CD4-positive, alpha-beta T cell treated with Interleukin-17A for 1 hour (primary cell): ENCODE data around the gene UBE2J2.

Source experiments
- DNase-seq: peaks from one replicate; pipeline ENCODE4 v3.0.0-alpha.2; 2020

UBE2J2 gene

DNA sequence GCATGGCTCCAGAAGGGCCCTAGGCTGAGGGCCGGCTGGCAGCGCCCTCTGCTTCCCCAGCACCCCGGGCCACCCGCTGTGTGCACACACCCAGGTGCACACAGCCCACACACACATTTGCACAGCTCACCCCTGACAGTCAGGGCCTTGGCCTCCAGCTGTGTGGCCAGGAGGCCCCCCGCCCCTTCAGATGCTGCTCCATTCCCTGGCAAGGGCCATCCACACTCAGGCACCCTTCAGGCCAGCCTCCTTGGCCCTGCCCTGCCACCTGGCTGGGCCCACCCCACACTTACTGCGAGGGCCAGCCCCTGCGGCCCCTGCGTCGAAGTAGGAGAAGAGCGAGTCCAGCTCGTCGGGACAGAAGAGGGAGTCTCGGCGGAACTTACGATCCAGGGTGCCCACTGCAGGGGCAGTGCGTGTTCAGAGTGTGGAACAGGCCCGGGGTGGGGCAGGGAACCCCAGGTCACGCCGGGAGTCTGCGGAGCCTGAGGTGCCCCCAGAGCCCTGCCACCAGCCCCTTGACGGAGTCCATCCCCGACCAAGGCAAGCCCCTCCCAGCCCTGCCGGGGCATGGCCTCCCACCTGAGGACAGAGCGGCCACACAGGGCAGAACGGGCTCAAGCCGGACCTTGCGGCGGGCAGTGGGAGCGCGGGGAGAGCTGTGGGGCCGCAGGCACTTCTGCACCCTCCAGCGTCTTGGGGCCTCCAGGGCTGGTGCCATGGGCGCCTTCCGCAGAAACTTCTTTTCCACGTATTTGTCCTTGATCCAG, 21.7 kb upstream of the UBE2J2 start:
- DNase-seq, result no peak

DNA sequence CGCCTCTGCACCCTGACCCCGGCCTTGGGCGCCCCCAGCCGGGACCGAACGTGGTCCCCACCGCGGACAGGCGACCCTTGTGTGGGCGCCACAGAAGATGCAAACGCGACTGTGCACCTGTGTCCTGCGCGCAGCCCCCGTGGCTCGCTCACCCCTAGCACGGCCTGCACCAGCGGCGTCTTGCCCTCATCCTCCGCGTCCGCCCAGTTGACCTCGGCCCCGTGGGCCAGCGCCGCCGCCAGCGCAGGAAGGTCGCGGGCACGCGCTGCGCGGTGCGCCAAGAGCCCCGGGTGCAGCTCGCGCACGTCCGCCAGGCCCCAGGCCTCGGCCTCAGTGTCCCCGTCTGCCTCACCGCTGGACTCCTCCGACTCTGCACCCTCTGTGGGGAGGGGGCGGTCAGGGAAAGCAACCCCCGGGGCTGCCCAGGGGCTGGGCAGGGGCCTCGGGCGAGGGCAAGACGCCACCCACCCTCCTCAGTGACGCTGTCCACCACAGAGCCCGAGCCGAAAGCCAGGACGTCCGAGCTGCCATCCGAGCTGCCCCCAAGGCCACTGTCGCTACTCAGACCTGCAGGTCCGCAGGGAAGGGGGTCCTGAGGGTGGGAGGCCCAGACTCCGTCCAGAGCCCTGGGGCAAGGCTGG, 20.7 kb upstream of the UBE2J2 start:
- DNase-seq, result no peak

DNA sequence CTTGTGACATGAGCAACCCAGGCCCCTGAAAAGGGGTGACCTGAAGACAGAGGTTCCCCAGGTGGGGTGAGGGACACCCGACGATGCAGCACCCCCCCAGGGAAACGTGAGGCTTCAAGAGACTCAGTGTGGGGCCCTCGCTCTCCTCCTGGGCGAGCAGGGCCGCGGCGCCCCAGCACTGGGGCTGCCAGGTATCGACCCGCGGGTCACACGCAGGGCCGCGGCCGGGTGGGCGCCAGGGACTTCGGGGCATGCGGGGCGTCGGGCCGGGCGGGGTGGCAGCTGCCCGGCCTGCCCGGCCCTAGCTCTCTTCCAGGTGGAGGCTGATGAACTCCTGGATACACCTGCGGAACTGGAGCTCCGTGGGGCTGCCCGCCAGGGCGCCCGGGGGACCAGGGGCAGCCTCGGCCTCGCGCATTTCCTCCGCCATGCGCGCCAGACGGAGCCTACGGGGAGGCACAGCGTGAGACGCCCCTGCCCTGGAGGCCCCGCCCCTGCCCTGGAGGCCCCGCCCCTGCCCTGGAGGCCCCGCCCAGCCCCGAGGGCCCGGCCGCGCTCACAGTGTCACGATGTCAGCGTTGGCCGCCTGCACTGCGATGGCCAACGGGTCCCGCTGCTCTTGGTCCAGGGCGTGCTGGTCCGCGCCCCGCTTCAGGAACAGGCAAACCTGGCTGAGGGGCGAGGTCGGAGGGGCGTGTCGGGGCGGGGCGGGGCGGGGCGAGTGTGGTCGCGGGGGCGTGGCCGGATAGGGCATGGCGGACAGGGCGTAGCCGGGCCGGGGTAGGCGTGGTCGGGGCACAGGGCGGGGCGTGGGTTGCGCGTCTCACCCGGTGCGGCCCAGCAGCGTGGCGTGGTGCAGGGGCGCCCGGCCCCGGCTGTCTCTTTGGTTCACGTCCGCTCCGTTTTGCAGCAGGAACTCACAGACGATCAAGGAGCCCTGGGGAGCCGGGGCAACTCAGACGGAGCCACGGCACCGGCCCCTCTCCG, 19.9 kb upstream of the UBE2J2 start:
- DNase-seq, result no peak

DNA sequence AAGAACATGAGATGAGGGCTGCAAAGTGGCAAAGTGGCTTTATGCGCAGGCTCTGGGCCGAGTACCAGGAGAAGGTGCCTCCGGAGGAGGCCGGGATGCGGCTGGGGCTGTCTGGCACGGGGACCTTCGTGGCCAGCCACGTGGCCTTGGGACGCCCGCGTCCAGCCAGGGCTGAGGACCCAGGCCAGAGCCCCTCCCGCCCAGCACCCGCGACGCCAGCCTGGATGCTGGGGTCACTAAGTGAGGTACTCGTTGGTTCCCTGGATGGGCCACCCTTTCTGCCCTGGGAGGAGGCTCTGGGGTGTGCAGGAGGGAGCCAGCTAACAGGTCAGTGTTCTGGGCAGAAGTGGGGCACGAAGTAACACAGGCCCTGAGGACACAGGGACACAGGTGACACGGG, 19.2 kb upstream of the UBE2J2 start:
- no peak for DNase-seq

DNA sequence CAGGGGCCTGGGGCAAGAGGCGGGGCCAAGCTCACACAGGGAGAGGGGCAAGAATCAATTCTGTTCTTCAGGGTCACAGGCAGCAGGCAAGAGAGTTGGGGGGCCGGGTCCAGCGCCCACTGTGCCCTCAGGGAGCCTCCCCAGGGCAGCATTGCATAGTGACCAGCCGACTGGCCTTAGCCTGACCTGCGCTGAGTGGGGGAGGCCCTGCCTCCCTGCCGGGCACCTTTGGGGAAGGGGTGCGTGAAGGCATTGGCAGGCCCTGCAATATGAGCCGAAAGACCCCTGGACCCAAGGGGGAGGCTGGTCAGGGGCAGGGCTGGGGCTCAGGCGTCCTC, 18.8 kb upstream of the UBE2J2 start:
- no peak for DNase-seq

DNA sequence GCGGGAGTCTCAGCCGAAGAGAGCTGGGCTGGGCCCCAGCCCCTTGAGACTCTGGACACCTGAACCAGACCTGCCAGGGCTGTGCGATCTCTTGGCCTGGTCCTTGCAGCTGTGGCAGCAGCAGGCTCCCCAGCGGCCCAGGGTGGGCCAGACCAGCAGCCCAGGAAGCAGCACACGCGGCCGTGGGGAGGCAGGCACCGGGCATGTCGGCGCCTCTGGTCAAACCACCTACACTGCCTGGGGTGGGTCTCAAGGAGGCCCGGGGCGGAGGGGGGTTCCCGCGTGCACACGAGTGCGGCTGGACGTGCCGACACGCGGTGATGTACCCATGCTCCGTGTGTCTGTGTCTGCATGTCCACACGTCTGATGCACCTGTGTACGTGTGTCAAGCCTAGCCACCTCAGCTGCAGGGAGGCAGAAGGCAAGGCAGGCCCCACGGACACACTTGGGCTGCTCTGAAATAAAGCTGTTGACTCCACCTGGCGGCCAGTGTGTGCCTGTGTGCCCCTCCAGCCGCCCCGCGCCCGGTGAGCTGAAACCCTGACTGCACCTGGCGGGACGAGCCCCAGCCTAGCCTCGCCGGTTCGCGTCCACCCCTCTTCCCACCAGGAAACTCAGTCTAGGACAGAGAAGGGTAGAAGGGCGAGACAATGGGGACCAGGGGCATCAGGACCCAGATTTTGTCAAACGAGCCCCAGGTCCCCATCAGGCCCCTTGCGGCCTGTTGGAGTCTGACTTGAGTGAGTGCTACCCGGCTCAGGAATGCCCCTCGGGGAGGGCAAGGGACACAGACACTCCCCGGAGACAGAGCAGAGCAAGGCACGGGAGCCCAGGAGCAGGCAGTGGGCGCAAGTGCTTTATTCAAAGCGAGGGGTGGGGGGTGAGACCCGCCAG, 18.1 kb upstream of the UBE2J2 start:
- DNase-seq, result peak; percentile 76

DNA sequence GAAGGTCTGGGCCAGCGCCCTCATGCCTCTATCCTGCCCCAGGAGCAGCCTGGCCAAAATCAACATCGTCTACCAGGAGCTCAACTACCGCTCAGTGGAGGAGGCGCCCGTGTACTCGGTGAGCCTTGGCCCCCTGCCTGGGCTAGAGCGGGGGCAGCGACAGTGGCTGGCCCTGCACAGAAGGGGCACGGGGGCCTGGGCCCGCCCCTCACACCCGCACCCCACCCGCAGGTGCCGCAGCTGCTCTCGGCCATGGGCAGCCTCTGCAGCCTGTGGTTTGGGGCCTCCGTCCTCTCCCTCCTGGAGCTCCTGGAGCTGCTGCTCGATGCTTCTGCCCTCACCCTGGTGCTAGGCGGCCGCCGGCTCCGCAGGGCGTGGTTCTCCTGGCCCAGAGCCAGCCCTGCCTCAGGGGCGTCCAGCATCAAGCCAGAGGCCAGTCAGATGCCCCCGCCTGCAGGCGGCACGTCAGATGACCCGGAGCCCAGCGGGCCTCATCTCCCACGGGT, 17.4 kb upstream of the UBE2J2 start:
- no peak for DNase-seq

DNA sequence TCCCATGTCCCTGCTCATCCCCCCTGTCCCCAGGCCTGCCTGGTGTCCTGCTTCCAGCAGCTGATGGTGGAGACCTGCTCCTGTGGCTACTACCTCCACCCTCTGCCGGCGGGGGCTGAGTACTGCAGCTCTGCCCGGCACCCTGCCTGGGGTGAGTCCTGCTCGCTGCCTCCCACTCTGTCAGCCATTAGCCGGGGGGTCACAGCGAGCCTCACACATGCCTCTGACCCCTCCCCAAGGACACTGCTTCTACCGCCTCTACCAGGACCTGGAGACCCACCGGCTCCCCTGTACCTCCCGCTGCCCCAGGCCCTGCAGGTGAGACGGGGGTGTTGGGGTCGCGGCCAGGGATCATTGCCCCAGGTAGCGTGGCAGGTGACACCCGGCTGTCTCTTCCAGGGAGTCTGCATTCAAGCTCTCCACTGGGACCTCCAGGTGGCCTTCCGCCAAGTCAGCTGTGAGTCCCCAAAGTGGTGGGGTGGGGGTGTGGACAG, 16.6 kb upstream of the UBE2J2 start:
- peak; percentile 77 for DNase-seq

DNA sequence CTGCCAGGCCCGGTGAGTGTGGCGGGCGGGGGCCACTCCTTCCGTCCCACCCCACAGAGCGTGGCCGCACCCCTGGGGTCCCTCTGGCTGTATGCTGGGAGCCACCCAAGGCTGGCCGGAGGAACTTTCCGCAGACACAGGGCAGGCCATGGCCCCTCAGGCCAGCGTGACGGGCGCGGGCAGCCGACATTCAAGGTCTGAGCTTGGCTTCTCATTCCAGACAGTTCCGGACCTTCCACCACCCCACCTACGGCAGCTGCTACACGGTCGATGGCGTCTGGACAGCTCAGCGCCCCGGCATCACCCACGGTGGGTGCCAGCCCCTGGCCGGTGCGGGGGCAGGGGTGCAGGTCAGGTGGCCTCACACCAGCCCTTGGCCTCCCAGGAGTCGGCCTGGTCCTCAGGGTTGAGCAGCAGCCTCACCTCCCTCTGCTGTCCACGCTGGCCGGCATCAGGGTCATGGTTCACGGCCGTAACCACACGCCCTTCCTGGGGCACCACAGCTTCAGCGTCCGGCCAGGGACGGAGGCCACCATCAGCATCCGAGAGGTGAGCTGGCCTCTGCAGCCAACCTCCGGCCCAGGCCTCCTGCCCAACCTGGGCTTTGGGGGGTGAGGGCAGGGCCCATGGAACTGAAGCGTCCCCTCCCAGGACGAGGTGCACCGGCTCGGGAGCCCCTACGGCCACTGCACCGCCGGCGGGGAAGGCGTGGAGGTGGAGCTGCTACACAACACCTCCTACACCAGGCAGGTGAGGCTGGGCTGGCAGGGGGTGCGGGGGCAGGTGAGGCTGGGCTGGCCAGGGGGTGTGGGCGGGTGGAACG, 13.8 kb upstream of the UBE2J2 start:
- no peak for DNase-seq

DNA sequence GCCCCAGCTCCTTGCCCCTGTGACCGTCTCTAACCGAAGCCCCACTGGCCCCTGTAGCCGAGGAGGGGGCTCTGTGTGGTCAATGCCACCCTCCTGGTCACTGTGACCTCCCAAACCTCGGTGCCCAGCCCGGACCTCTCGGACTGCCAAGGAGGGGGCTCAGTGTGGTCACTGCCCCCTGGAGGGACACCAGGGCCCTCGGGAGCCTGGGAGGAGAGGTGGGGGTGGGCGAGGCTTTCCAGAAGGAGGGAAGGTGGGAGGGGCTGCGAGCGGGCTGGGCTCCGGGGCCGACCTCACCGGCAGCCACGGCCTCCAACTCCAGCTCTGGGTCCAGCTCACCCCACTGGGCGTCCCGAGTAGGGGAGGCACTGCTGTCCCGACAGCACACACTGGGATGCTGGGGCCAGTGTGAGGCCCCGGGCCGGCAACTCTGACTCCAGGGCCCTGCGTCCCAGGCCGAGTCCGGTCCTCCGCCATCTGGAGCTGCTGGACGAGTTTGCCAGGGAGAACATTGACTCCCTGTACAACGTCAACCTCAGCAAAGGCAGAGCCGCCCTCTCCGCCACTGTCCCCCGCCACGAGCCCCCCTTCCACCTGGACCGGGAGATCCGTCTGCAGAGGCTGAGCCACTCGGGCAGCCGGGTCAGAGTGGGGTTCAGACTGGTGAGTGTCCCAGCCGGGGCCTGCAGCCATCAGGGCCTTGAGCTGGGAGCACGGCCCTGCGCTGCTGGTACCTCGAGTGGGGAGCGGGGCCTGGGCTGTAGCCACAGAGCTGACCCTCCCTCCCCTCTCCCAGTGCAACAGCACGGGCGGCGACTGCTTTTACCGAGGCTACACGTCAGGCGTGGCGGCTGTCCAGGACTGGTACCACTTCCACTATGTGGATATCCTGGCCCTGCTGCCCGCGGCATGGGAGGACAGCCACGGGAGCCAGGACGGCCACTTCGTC, 12.9 kb upstream of the UBE2J2 start:
- no peak for DNase-seq

DNA sequence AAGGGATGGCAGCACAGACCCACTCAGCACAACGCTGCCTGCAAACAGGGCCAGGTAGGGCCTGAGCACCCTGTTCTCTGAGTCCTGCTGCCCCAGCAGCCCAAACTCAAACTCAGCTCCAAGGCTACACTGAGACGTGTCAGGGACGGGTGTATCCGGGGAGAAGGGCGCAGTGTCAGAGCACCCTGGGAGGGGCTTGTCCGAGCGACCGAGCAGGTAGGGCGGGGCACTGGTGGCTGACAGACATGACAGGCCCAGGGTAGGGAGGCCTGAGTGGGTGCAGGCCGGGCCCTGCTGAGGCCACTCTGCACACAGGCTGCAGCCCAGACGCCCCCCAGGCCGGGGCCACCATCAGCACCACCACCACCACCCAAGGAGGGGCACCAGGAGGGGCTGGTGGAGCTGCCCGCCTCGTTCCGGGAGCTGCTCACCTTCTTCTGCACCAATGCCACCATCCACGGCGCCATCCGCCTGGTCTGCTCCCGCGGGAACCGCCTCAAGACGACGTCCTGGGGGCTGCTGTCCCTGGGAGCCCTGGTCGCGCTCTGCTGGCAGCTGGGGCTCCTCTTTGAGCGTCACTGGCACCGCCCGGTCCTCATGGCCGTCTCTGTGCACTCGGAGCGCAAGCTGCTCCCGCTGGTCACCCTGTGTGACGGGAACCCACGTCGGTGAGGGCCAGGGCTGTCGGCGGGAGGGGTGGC, 12.1 kb upstream of the UBE2J2 start:
- DNase-seq, result no peak

DNA sequence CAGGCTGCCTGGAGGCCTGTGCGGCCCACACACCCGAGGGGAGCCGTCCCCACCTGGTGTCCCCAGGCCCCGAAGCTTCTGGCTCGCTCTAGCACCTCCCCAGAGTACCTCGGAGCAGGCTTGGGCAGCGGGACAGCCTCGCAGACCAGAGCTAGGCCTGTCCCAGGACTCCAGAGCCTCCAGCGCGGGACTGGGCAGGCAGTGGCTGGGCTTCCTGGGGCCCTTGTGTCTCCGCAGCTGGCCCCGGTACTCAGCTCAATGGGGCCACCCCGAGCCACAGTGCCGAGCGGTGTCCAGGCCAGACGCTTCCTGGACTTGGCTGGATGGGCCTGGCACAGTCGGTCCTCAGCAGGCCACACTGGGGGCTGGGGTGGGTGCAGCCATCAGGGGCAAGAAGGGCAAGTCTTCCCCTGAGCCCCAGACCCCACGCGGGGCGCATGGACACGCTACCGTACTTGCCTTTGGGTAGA, 11.5 kb upstream of the UBE2J2 start:
- DNase-seq, result no peak

DNA sequence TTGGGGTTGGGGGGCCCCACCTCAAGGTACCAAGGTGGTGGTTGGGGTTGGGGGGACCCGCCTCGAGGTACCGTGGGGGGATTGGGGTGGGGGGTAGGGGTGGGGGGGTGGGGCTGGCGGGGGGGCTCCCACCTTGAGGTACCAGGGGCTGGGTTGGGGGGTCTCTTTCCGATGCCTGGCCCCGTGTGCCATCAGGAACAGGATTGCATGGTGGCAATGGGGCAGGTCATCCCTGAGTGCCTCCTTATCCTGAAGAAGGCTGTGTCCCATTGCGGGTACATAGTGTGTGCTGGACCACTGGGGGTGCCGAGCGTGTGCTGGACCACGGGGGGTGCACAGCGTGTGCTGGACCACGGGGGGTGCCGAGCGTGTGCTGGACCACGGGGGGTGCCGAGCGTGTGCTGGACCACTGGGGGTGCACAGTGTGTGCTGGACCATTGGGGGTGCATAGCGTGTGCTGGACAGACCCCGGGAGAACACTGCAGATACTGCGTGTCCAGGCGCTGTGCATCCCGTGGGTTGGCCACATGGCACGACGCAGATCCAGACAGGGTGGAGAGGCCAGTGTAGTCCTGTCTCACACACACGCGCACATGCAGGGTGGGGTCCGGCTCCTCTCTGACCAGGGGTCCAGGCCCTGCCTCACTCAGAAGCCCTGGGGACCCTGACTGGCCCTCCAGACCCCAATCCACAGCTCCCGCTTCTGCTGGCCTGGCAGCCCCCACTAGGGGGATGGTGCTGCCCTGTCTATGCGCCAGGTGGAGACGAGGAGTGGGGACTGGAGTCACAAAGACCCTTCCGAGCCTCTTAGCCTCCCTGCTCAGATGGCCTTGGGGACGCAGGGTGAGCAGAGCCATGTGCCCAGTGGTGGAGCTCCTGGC, 10.8 kb upstream of the UBE2J2 start:
- no peak for DNase-seq

DNA sequence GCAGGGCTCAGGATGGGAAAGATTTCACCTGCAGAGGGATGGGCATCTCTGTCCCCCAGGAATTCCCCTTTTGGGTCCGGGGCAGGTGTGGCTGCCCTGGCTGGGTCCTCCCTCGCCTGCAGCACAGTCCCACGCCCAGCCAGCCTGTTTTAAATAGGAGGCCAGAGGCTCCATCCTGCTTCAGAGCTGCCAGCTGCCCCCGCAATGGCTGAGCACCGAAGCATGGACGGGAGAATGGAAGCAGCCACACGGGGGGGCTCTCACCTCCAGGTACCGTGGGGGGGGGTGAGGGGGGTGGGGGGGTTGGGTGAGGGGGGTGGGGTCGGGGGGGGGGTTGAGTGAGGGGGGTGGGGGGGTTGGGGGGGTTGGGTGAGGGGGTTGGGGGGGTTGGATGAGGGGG, 10.2 kb upstream of the UBE2J2 start:
- no peak for DNase-seq

DNA sequence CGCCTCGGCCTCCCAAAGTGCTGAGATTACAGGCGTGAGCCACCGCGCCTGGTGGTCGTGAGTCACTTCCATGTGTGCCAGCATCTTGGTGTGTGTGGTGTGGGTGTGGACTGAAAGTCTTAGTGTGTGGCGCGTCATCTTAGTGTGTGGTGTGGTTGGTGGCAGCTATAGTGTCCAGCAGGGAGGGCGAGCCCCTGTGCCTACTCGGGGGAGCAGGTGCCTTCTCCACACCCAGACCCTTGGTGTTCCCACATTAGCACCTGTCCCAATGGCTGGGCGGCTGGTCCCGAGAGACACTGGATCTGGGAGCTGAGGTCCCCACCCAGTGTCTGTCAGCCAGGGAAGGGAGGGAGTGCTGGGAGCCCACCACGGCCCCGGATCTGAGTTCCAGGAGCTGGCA, 9.3 kb upstream of the UBE2J2 start:
- DNase-seq, result no peak

DNA sequence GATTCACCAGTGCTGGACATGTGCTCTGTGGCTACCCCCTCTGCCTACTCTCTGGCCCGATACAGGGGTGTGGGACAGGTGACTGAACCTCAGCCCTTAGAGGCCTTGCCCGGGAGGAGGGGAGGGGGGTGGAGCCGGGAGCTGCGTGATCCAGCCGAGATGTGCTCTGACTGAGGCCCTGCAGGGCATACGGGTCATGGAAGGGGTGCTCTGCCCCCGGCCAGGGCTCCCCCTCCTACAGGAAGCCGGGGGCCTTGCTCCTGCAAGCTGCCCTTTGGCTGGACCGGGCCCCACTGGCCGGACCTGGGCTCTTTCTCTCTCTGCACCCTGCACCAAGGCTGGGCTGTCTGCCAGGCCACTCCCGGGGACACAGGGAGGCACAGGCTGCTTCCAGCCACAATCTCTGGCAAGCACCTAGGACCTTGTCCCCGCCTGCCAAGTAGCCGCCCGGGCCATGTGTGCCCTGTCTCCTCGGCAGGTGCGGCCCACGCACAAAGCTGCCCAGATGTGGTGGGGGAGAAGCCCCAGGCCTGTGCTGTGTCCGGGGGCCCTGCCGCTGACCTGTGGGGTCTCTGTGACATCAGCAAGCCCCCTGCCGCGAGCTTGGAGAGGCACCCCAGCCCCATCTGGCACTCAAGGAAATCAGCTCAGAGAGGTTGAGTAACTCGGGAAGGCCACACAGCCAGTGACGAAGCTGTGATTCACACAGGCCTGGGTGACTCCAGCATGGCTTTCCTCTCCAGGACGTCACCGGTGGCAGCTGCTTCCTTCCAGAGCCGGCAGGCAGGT, 8.1 kb upstream of the UBE2J2 start:
- no peak for DNase-seq

DNA sequence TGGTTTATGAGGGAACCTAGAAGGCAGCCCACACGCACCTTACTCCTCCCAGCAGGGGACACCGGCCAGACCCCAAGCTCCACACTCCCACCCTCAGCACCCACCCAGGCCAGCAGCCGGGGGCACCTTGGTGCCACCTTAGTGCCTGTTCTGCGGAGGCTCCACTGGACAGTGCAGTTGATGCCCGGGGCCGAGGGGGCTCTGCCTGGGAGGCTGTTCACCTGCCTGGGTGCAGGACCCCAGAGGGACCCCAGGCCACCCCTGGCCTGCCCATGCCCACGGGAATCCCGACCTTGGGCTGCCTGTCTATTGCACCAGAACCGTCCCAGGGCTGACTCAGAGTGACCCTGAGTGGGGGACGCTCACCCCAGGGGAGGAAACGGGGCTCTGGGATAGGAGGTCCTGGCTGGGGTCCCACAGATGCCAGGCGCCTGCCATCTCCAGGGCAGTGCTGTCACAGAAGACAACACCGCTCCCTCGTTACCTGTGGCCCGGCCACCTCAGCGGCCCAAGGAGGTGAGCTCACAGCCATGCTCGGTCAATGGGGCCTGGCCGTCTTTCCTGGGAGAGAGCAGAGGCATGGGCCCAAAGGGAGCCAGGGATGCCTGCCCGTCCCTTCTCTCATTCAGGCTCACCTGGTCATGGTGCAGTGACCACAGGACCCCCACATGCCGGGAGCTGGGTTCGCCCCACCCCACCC, 7.3 kb upstream of the UBE2J2 start:
- DNase-seq, result no peak
